ENCODE measurements around the gene PIGP. TPM values are rescaled to one million over a fixed set of nuclear protein-coding genes. Genes with fewer than 3 reads are reported as not detected.
A peak's percentile ranks its signal among the peaks of the same experiment; 100 is the strongest.

PIGP gene
- total and polyA plus RNA-seq, 9 of the 15 experiments (the other 6 are each of a cell fraction or from before 2014, with no cell fraction given), result 18.3 to 122 (median 35.6) TPM

DNA sequence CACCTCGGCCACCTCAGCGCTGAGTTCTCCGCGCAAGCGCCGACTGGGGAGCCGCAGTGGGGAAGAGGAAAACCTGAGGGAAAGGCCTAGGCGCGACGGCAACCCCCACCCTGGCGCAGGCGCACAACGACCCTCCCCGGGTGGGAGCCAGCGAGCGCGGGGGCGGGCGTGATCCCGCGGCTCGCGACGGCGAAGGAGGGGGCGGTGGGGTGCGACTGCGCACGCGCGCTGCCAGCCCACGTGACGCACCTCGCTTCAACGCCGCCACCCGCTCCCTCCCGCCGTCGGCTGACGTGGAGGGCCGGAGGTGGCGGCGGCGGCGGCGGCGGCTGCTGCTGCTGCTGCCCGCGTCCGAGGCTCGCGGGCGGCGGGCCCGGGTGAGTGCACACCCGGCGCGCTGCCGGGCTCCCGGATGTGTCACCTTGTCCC is at the start of gene PIGP, which contains the start of gene TTC3 (continued):
- TF ChIP-seq, protein P1, sequence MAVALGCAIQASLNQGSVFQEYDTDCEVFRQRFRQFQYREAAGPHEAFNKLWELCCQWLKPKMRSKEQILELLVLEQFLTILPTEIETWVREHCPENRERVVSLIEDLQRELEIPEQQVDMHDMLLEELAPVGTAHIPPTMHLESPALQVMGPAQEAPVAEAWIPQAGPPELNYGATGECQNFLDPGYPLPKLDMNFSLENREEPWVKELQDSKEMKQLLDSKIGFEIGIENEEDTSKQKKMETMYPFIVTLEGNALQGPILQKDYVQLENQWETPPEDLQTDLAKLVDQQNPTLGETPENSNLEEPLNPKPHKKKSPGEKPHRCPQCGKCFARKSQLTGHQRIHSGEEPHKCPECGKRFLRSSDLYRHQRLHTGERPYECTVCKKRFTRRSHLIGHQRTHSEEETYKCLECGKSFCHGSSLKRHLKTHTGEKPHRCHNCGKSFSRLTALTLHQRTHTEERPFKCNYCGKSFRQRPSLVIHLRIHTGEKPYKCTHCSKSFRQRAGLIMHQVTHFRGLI (CRISPR knock-in tag; IDR thresholded peaks at IDR 0.05), result no peak
- peak; percentile 34; the same call in 1 of the 2 replicates for TF ChIP-seq MBD2 (IDR thresholded peaks at IDR 0.05; ENCODE audit: borderline replicate concordance, low read depth)
- TF ChIP-seq ADNP (tag; IDR thresholded peaks at IDR 0.05), result no peak
- TF ChIP-seq ZNF224 (CRISPR knock-in tag; IDR thresholded peaks at IDR 0.05), result no peak
- no peak for TF ChIP-seq ZNF431 (CRISPR knock-in tag; IDR thresholded peaks at IDR 0.05)
- TF ChIP-seq, protein P2, sequence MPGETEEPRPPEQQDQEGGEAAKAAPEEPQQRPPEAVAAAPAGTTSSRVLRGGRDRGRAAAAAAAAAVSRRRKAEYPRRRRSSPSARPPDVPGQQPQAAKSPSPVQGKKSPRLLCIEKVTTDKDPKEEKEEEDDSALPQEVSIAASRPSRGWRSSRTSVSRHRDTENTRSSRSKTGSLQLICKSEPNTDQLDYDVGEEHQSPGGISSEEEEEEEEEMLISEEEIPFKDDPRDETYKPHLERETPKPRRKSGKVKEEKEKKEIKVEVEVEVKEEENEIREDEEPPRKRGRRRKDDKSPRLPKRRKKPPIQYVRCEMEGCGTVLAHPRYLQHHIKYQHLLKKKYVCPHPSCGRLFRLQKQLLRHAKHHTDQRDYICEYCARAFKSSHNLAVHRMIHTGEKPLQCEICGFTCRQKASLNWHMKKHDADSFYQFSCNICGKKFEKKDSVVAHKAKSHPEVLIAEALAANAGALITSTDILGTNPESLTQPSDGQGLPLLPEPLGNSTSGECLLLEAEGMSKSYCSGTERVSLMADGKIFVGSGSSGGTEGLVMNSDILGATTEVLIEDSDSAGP (CRISPR knock-in tag; IDR thresholded peaks at IDR 0.05), result no peak
- no peak for TF ChIP-seq NCOA2 (IDR thresholded peaks at IDR 0.05; ENCODE audit: partially characterized antibody in 2 of 2)
- no peak for TF ChIP-seq ZNF140 (CRISPR knock-in tag; IDR thresholded peaks at IDR 0.05)
- TF ChIP-seq PHF8 (IDR thresholded peaks at IDR 0.05; ENCODE audit: borderline replicate concordance, low read length), result no peak; the same call in 1 of the 2 replicates
- TF ChIP-seq PTTG1 (tag; IDR thresholded peaks at IDR 0.05; ENCODE audit: low read depth), result no peak
- no peak for TF ChIP-seq FOXA3 (CRISPR knock-in tag; conservative IDR thresholded peaks at IDR 0.05 in 1 of 2, IDR thresholded peaks at IDR 0.05 in 1 of 2)
- no peak for TF ChIP-seq KLF6 (CRISPR knock-in tag; IDR thresholded peaks at IDR 0.05; ENCODE audit: borderline replicate concordance)
- TF ChIP-seq GABPB2 (CRISPR knock-in tag; conservative IDR thresholded peaks at IDR 0.05), result no peak
- no peak for TF ChIP-seq CC2D1A (IDR thresholded peaks at IDR 0.05)
- no peak for TF ChIP-seq SLC30A9 (CRISPR knock-in tag; IDR thresholded peaks at IDR 0.05)
- TF ChIP-seq, protein P3, sequence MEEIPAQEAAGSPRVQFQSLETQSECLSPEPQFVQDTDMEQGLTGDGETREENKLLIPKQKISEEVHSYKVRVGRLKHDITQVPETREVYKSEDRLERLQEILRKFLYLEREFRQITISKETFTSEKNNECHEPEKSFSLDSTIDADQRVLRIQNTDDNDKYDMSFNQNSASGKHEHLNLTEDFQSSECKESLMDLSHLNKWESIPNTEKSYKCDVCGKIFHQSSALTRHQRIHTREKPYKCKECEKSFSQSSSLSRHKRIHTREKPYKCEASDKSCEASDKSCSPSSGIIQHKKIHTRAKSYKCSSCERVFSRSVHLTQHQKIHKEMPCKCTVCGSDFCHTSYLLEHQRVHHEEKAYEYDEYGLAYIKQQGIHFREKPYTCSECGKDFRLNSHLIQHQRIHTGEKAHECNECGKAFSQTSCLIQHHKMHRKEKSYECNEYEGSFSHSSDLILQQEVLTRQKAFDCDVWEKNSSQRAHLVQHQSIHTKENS (CRISPR knock-in tag; IDR thresholded peaks at IDR 0.05), result no peak
- TF ChIP-seq, protein P4, sequence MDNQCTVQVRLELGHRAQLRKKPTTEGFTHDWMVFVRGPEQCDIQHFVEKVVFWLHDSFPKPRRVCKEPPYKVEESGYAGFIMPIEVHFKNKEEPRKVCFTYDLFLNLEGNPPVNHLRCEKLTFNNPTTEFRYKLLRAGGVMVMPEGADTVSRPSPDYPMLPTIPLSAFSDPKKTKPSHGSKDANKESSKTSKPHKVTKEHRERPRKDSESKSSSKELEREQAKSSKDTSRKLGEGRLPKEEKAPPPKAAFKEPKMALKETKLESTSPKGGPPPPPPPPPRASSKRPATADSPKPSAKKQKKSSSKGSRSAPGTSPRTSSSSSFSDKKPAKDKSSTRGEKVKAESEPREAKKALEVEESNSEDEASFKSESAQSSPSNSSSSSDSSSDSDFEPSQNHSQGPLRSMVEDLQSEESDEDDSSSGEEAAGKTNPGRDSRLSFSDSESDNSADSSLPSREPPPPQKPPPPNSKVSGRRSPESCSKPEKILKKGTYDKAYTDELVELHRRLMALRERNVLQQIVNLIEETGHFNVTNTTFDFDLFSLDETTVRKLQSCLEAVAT (IDR thresholded peaks at IDR 0.05), result no peak
- no peak for TF ChIP-seq ZNF175 (CRISPR knock-in tag; IDR thresholded peaks at IDR 0.05; ENCODE audit: low read depth)
- TF ChIP-seq RAD21 (CRISPR knock-in tag; conservative IDR thresholded peaks at IDR 0.05 in 1 of 2, IDR thresholded peaks at IDR 0.05 in 1 of 2), result no peak
- TF ChIP-seq CTBP1 (IDR thresholded peaks at IDR 0.05; ENCODE audit: borderline replicate concordance), result peak; percentile 85
- no peak for TF ChIP-seq EP400 (IDR thresholded peaks at IDR 0.05)
- no peak for TF ChIP-seq TAF9B (IDR thresholded peaks at IDR 0.05; ENCODE audit: partially characterized antibody)

Measured in K562 (cell line).